ENCODE data around the gene PHKB.

PHKB gene

DNA sequence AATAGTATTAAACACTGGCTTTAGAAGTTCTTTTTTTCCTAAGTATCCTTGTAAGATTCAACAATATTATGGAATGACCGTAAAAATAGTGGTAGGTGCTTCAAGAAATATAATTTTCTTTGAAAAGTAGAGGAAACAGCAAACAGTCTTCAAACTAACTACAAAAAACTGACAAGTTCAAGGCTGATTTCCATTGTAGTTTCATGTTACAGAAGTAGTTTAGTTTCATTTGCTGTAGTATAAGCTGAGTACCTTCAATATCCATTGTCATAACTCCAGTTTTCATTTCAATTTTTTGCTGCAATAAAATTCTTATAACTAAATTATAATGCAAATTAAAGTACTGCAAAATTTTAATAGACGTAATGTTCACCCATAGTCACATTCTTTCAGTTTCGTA lies 19.3 kb downstream of the PHKB start:
- H3K4me3 ChIP-seq (ENCODE audit: low read depth, low read length), result no peak overlapping the region
- ChIA-PET POLR2A (no interaction called here), CTCF (interaction anchor here (0.8 to 1.6 kb wide), 2 partner anchors 19 to 339 kb away, joined by 3 to 5 read pairs; partner anchors contain the start of gene PHKB)
- no peak for DNase-seq (ENCODE audit: low read depth, low spot score)
- TF ChIP-seq, protein P1, sequence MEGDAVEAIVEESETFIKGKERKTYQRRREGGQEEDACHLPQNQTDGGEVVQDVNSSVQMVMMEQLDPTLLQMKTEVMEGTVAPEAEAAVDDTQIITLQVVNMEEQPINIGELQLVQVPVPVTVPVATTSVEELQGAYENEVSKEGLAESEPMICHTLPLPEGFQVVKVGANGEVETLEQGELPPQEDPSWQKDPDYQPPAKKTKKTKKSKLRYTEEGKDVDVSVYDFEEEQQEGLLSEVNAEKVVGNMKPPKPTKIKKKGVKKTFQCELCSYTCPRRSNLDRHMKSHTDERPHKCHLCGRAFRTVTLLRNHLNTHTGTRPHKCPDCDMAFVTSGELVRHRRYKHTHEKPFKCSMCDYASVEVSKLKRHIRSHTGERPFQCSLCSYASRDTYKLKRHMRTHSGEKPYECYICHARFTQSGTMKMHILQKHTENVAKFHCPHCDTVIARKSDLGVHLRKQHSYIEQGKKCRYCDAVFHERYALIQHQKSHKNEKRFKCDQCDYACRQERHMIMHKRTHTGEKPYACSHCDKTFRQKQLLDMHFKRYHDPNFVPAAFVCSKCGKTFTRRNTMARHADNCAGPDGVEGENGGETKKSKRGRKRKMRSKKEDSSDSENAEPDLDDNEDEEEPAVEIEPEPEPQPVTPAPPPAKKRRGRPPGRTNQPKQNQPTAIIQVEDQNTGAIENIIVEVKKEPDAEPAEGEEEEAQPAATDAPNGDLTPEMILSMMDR (IDR thresholded peaks at IDR 0.05; ENCODE audit: insufficient read depth, low read length, missing control alignments), result no peak

GRCh38 chr16:47481698-47482374 lies 20.7 kb downstream of the PHKB start:
- ChIA-PET POLR2A (no interaction called here), CTCF (interaction anchor here (1.6 kb wide), 1 partner anchor 341 kb away, joined by 5 read pairs; no protein-coding TSS in a partner anchor)
- DNase-seq (ENCODE audit: low read depth, low spot score), result no peak
- TF ChIP-seq, protein P1 (IDR thresholded peaks at IDR 0.05; ENCODE audit: insufficient read depth, low read length, missing control alignments), result no peak
- H3K4me3 ChIP-seq (ENCODE audit: low read depth, low read length), result no peak overlapping the region

GRCh38 chr16:47483616-47484015 lies 22.5 kb downstream of the PHKB start:
- POLR2A ChIA-PET, result no interaction called here
- H3K4me3 ChIP-seq (ENCODE audit: low read depth, low read length), result no peak overlapping the region
- TF ChIP-seq, protein P1 (IDR thresholded peaks at IDR 0.05; ENCODE audit: insufficient read depth, low read length, missing control alignments), result no peak
- CTCF ChIA-PET, result no interaction called here
- no peak for DNase-seq (ENCODE audit: low read depth, low spot score)

DNA sequence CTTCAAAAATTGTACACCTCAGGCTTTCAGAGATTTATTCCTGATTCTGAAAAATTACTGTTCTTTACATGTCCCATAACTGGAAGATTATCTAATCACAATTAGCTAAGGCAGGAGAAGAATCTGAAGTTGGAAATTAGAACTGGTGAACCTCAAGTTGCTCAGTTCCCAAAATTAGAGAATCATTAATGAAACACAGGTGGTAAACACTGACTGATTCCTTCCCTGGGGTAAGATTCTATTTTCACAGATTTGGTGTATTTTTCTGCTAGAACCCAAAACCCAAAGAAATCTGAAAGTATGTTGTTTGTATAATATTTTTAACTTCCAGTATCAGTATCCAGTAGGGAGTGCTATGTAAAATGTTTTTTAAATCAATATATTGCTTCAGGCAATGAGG lies 25.7 kb downstream of the PHKB start:
- no peak overlapping the region for H3K4me3 ChIP-seq (ENCODE audit: low read depth, low read length)
- no peak for DNase-seq (ENCODE audit: low read depth, low spot score)
- CTCF ChIA-PET, result interaction anchor here (1.0 kb wide), 1 partner anchor 669 kb away, joined by 3 read pairs; no protein-coding TSS in a partner anchor
- POLR2A ChIA-PET, result no interaction called here
- TF ChIP-seq, protein P1 (IDR thresholded peaks at IDR 0.05; ENCODE audit: insufficient read depth, low read length, missing control alignments), result no peak

GRCh38 chr16:47488051-47488450 lies 26.9 kb downstream of the PHKB start:
- TF ChIP-seq, protein P1 (IDR thresholded peaks at IDR 0.05; ENCODE audit: insufficient read depth, low read length, missing control alignments), result no peak
- ChIA-PET POLR2A (no interaction called here), CTCF (no interaction called here)
- DNase-seq (ENCODE audit: low read depth, low spot score), result no peak
- no peak overlapping the region for H3K4me3 ChIP-seq (ENCODE audit: low read depth, low read length)

- no peak for DNase-seq (ENCODE audit: low read depth, low spot score)
These were observed 29.3 kb downstream of the PHKB start for GRCh38 chr16:47490471-47490870.

More at GRCh38 chr16:47490471-47490870, 29.3 kb downstream of the PHKB start:
- CTCF ChIA-PET, result interaction anchor here (1.3 kb wide), 1 partner anchor 29 kb away, joined by 3 read pairs; the partner anchor contains the start of gene PHKB
- TF ChIP-seq, protein P1 (IDR thresholded peaks at IDR 0.05; ENCODE audit: insufficient read depth, low read length, missing control alignments), result no peak
- POLR2A ChIA-PET, result no interaction called here
- H3K4me3 ChIP-seq (ENCODE audit: low read depth, low read length), result no peak overlapping the region

Data from AG04449 (cell line).